ENCODE data around the gene ARMCX4.
"Not testable (repeated sequence)": the region's sequence is repeated elsewhere in the genome, so short reads cannot be mapped to it uniquely, and the experiment has no call there.

The ARMCX4 gene

GRCh38 chrX:101485212-101485949 is at the start of gene ARMCX4:
ARMCX4 (plus strand) TSS chrX:101485456; CDS start chrX:101488590, 3,134 bp downstream.
- DNase-seq, result peak in 50 of 51 donors; percentile 1 to 78 (median 58)

GRCh38 chrX:101442085-101442484 is 43.2 kb upstream of the ARMCX4 start:
- DNase-seq, result no peak

- DNase-seq, result no peak
These were observed 36.0 kb upstream of the ARMCX4 start for GRCh38 chrX:101449279-101449678.

- no peak for DNase-seq
These were observed 35.2 kb upstream of the ARMCX4 start for GRCh38 chrX:101450085-101450484.

GRCh38 chrX:101450961-101451360 is 34.3 kb upstream of the ARMCX4 start:
- peak in 8 of 51 donors; percentile 1 to 31 (median 2) for DNase-seq

GRCh38 chrX:101452056-101452455 is 33.2 kb upstream of the ARMCX4 start:
- no peak for DNase-seq

- DNase-seq, result no peak
These were observed 24.6 kb upstream of the ARMCX4 start for GRCh38 chrX:101460669-101461068.

- no peak for DNase-seq
These were observed 22.4 kb upstream of the ARMCX4 start for GRCh38 chrX:101462892-101463291.

- no peak for DNase-seq
These were observed 6.9 kb upstream of the ARMCX4 start for GRCh38 chrX:101478366-101478765.

GRCh38 chrX:101482296-101482695 is 3.0 kb upstream of the ARMCX4 start:
- no peak for DNase-seq

GRCh38 chrX:101483705-101484104 is 1.6 kb upstream of the ARMCX4 start:
- DNase-seq, result no peak

- DNase-seq, result no peak
These were observed 1.1 kb upstream of the ARMCX4 start for GRCh38 chrX:101484135-101484534.

- DNase-seq, result no peak
These were observed 3.5 kb downstream of the ARMCX4 start for GRCh38 chrX:101488796-101489195.

- no peak for DNase-seq
These were observed 6.7 kb downstream of the ARMCX4 start for GRCh38 chrX:101491943-101492342.

- DNase-seq, result no peak
These were observed 8.0 kb downstream of the ARMCX4 start for GRCh38 chrX:101493225-101493624.

- not testable (repeated sequence) for DNase-seq
These were observed 17.7 kb downstream of the ARMCX4 start for GRCh38 chrX:101502929-101503328.

- DNase-seq, result no peak
These were observed 22.1 kb downstream of the ARMCX4 start for GRCh38 chrX:101507372-101507771.

- DNase-seq, result no peak
These were observed 22.7 kb downstream of the ARMCX4 start for GRCh38 chrX:101507986-101508385.

- no peak for DNase-seq
These were observed 45.7 kb downstream of the ARMCX4 start for GRCh38 chrX:101530944-101531343.
